H9 (cell line): Measurements from ENCODE around the gene EVC. TPM values are rescaled to one million over a fixed set of nuclear protein-coding genes. Genes with fewer than 3 reads are reported as not detected.
A peak's percentile ranks its signal among the peaks of the same experiment; 100 is the strongest.

Source experiments
- DNase-seq: peaks from one replicate; pipeline ENCODE4 v3.0.0-alpha.2; 2017
- H2AFZ ChIP-seq: one replicate; pipeline ENCODE4 v1.6.1; 2013; ENCODE audit warnings: mild to moderate bottlenecking, low read length, control low read depth, moderate library complexity
- H2AK5ac ChIP-seq: 2 replicates; pipeline ENCODE4 v1.6.1; 2013; ENCODE audit warnings: low read length, control low read depth, mixed read lengths; ENCODE audit not compliant: insufficient read length
- H2BK120ac ChIP-seq: one replicate; pipeline ENCODE4 v1.6.1; 2013; ENCODE audit warnings: low read depth, mild to moderate bottlenecking, low read length, control low read depth, inconsistent platforms; ENCODE audit not compliant: poor library complexity, severe bottlenecking
- H2BK12ac ChIP-seq: 2 replicates; pipeline ENCODE4 v1.6.1; 2013; ENCODE audit warnings: low read length, control low read depth, mixed read lengths, low read depth; ENCODE audit not compliant: insufficient read length
- H2BK15ac ChIP-seq: 2 replicates; pipeline ENCODE4 v1.6.1; 2013; ENCODE audit warnings: low read depth, low read length, control low read depth
- H2BK20ac ChIP-seq: one replicate; pipeline ENCODE4 v1.6.1; 2013; ENCODE audit warnings: low read depth, mild to moderate bottlenecking, low read length, control low read depth, inconsistent platforms; ENCODE audit not compliant: poor library complexity, severe bottlenecking
- H2BK5ac ChIP-seq: 2 replicates; pipeline ENCODE4 v1.6.1; 2013; ENCODE audit warnings: low read length, control low read depth, mixed read lengths; ENCODE audit not compliant: insufficient read length
- H3K14ac ChIP-seq: 2 replicates; pipeline ENCODE4 v1.6.1; 2013; ENCODE audit warnings: low read length, control low read depth; ENCODE audit not compliant: insufficient read depth
- H3K18ac ChIP-seq: 2 replicates; pipeline ENCODE4 v1.6.1; 2013; ENCODE audit warnings: low read depth, mild to moderate bottlenecking, mixed read lengths, low read length, control low read depth; ENCODE audit not compliant: insufficient read length
- H3K23ac ChIP-seq: 2 replicates; pipeline ENCODE4 v1.6.1; 2013; ENCODE audit warnings: low read length, control low read depth, mixed read lengths, low read depth; ENCODE audit not compliant: insufficient read length
- H3K23me2 ChIP-seq: 2 replicates; pipeline ENCODE4 v1.6.1; 2013; ENCODE audit warnings: low read depth, mild to moderate bottlenecking, mixed read lengths, low read length, control low read depth; ENCODE audit not compliant: insufficient read length, poor library complexity, severe bottlenecking
- H3K27ac ChIP-seq: 2 replicates; pipeline ENCODE4 v1.5.1; 2013; ENCODE audit warnings: low read length, control low read depth, mixed read lengths, low read depth; ENCODE audit not compliant: insufficient read length
- H3K27me3 ChIP-seq: 2 replicates; pipeline ENCODE4 v1.6.1; 2013; ENCODE audit warnings: low read length, control low read depth, inconsistent platforms; ENCODE audit not compliant: insufficient read depth
- H3K4ac ChIP-seq: 2 replicates; pipeline ENCODE4 v1.6.1; 2013; ENCODE audit warnings: low read depth, mild to moderate bottlenecking, control low read depth, inconsistent platforms, low read length, moderate library complexity
- H3K4me1 ChIP-seq: 2 replicates; pipeline ENCODE4 v1.6.1; 2013; ENCODE audit warnings: low read length, control low read depth, inconsistent platforms; ENCODE audit not compliant: insufficient read depth
- H3K4me2 ChIP-seq: 2 replicates; pipeline ENCODE4 v1.6.1; 2013; ENCODE audit warnings: low read length, control low read depth, mixed read lengths; ENCODE audit not compliant: insufficient read length, insufficient read depth
- H3K56ac ChIP-seq: 2 replicates; pipeline ENCODE4 v1.6.1; 2013; ENCODE audit warnings: low read depth, mild to moderate bottlenecking, mixed read lengths, low read length, control low read depth; ENCODE audit not compliant: insufficient read length
- H3K79me1 ChIP-seq: 2 replicates; pipeline ENCODE4 v1.6.1; 2013; ENCODE audit warnings: low read depth, mild to moderate bottlenecking, moderate library complexity, low read length, control low read depth, inconsistent platforms; ENCODE audit not compliant: insufficient read depth, poor library complexity, severe bottlenecking
- H3K79me2 ChIP-seq: 2 replicates; pipeline ENCODE4 v1.6.1; 2013; ENCODE audit warnings: low read length, control low read depth, inconsistent platforms; ENCODE audit not compliant: insufficient read depth
- H3K9ac ChIP-seq: 2 replicates; pipeline ENCODE4 v1.6.1; 2013; ENCODE audit warnings: low read length, control low read depth, mixed read lengths; ENCODE audit not compliant: insufficient read length; ENCODE audit errors: extremely low read depth
- H3K9me3 ChIP-seq: one replicate; pipeline ENCODE4 v1.6.1; 2013; ENCODE audit warnings: low read depth, low read length, inconsistent platforms; ENCODE audit not compliant: control insufficient read depth
- H3T11ph ChIP-seq: one replicate; pipeline ENCODE4 v1.6.1; 2013; ENCODE audit warnings: mild to moderate bottlenecking, low read length, control low read depth, inconsistent platforms
- H4K20me1 ChIP-seq: one replicate; pipeline ENCODE4 v1.6.1; 2013; ENCODE audit not compliant: control insufficient read depth, insufficient read length, insufficient read depth
- H4K5ac ChIP-seq: 2 replicates; pipeline ENCODE4 v1.6.1; 2013; ENCODE audit warnings: low read depth, mild to moderate bottlenecking, mixed read lengths, low read length, control low read depth; ENCODE audit not compliant: insufficient read length
- H4K8ac ChIP-seq: replicated peaks from 2 replicates; pipeline ENCODE4 v1.6.1; 2013; ENCODE audit warnings: low read length, control low read depth, mixed read lengths, low read depth; ENCODE audit not compliant: insufficient read length
- H4K91ac ChIP-seq: 2 replicates; pipeline ENCODE4 v1.6.1; 2013; ENCODE audit warnings: low read depth, mild to moderate bottlenecking, moderate library complexity, mixed read lengths, low read length, control low read depth; ENCODE audit not compliant: insufficient read length
- H3K27ac Mint-ChIP-seq, 3 experiments: 2 replicates in 2 of 3; 3 replicates in 1 of 3; pipeline ENCODE4 v1.8.0; 2020 to 2021; ENCODE audit warnings: mixed read lengths in 3 of 3, mild to moderate bottlenecking in 1 of 3, moderate library complexity in 1 of 3
- H3K27me3 Mint-ChIP-seq: 2 replicates; pipeline ENCODE4 v1.8.0; 2021; ENCODE audit warnings: low read depth, mild to moderate bottlenecking, moderate library complexity, mixed read lengths
- H3K36me3 Mint-ChIP-seq, 3 experiments: 2 replicates in 2 of 3; 3 replicates in 1 of 3; pipeline ENCODE4 v1.8.0; 2020 to 2021; ENCODE audit warnings: low read depth in 3 of 3, mixed read lengths in 3 of 3; ENCODE audit not compliant: insufficient read depth in 1 of 3
- H3K4me1 Mint-ChIP-seq, 2 experiments: 2 replicates each; pipeline ENCODE4 v1.8.0; 2020; ENCODE audit warnings: mixed read lengths in 2 of 2
- H3K4me3 Mint-ChIP-seq, 2 experiments: 2 replicates in 1 of 2; 3 replicates in 1 of 2; pipeline ENCODE4 v1.8.0; 2020 to 2021; ENCODE audit warnings: mild to moderate bottlenecking in 2 of 2, mixed read lengths in 2 of 2, moderate library complexity in 1 of 2
- H3K9me3 Mint-ChIP-seq, 2 experiments: 2 replicates in 1 of 2; 3 replicates in 1 of 2; pipeline ENCODE4 v1.8.0; 2020; ENCODE audit warnings: mild to moderate bottlenecking in 2 of 2, mixed read lengths in 2 of 2, moderate library complexity in 1 of 2
- WGBS: extraction: QIAGEN DNeasy Blood & Tissue Kit; methylation state at CpG from one replicate; pipeline ENCODE4 v1.1.7; 2013; ENCODE audit warnings: missing lambda C conversion rate, low lambda C conversion rate, mixed read lengths; ENCODE audit not compliant: insufficient read length; ENCODE audit errors: extremely low coverage; 5-methylcytosine and 5-hydroxymethylcytosine counted together
- total RNA-seq: library from RNA; stranded (reverse); gene quantifications from 2 replicates; pipeline ENCODE4 v1.2.1, GENCODE V29; 2021
- TF ChIP-seq, protein P1 (sequence below): fragments of 200-600 bp; sonication (generic); conservative IDR thresholded peaks from 3 replicates; pipeline ENCODE4 v1.8.0; 2021; ENCODE audit warnings: antibody characterized with exemption, mild to moderate bottlenecking

Gene EVC
- total RNA-seq, 1 experiment from 2014 or later = 10.1 TPM

DNA sequence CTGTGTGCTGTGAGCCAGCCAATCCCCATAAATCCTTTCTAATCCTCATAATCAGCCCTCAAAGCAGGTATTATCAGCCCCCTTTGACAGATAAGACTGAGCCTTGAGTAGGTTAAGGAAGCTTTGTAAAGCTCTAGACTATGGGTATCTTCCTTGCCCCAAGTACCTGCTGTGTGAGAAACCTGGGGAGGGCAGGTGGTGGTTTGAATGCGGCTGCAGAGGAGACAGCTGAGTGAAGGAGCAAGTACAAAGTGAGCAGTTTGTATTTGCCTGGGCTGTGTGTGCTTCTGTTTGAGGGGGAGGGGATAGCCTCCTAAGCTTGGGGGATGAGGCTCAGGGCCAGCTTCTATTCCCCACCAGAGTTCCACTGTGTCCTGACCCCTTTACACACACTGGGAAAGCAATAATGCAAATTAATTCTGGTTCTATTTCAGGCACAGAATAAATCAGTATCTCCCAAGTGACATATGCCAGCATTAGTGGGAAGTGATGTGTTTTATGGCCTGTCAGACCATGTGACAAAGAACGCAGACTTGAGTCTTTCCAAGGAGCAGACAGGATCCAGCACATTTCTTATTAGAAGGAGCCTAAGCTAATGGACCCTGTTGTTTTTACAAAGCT, 63.5 kb downstream of the EVC start:
- H3K23ac ChIP-seq = no peak overlapping the region
- no peak overlapping the region for H3K14ac ChIP-seq
- TF ChIP-seq, protein P1, sequence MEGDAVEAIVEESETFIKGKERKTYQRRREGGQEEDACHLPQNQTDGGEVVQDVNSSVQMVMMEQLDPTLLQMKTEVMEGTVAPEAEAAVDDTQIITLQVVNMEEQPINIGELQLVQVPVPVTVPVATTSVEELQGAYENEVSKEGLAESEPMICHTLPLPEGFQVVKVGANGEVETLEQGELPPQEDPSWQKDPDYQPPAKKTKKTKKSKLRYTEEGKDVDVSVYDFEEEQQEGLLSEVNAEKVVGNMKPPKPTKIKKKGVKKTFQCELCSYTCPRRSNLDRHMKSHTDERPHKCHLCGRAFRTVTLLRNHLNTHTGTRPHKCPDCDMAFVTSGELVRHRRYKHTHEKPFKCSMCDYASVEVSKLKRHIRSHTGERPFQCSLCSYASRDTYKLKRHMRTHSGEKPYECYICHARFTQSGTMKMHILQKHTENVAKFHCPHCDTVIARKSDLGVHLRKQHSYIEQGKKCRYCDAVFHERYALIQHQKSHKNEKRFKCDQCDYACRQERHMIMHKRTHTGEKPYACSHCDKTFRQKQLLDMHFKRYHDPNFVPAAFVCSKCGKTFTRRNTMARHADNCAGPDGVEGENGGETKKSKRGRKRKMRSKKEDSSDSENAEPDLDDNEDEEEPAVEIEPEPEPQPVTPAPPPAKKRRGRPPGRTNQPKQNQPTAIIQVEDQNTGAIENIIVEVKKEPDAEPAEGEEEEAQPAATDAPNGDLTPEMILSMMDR = no peak
- no peak overlapping the region for H3K18ac ChIP-seq
- H3K4ac ChIP-seq = no peak overlapping the region
- H3K27ac ChIP-seq = no peak overlapping the region
- WGBS = no CpG with 5 or more reads among the region's 2 CpGs
- no peaks in the 10 kb centered on the region for H3K79me2 ChIP-seq
- no peak overlapping the region for H3T11ph ChIP-seq
- no peak overlapping the region for H2BK15ac ChIP-seq
- H4K20me1 ChIP-seq = no peaks in the 10 kb centered on the region
- H3K4me3 Mint-ChIP-seq = no peak overlapping the region
- H3K4me1 Mint-ChIP-seq = peaks cover 21% of the 10 kb centered on the region in 2 experiments
- no peak overlapping the region for H2BK12ac ChIP-seq
- peaks cover 6% of the 10 kb centered on the region; the same call in 1 of the 2 replicates for H3K4me1 ChIP-seq
- H3K56ac ChIP-seq = no peak overlapping the region
- H3K9me3 Mint-ChIP-seq = peaks cover 31 to 33% of the 10 kb centered on the region in 2 experiments
- no peak overlapping the region for H4K5ac ChIP-seq
- no peak overlapping the region for H4K91ac ChIP-seq
- peak; percentile 15 for DNase-seq
- no peaks in the 10 kb centered on the region for H3K79me1 ChIP-seq
- no peak overlapping the region for H2BK5ac ChIP-seq
- peak overlapping the region; percentile 21 to 49 (median 23); a peak in 3 of 7 replicates for H3K27ac Mint-ChIP-seq
- peaks cover 18% of the 10 kb centered on the region for H3K9me3 ChIP-seq
- H3K4me2 ChIP-seq = no peak overlapping the region
- H4K8ac ChIP-seq = no peak overlapping the region
- H2BK20ac ChIP-seq = no peak overlapping the region
- H2AFZ ChIP-seq = no peak overlapping the region
- H3K36me3 Mint-ChIP-seq = peaks cover 48 to 52% (median 49%) of the 10 kb centered on the region in 3 experiments
- no peaks in the 10 kb centered on the region for H3K27me3 Mint-ChIP-seq
- H2BK120ac ChIP-seq = no peak overlapping the region
- H3K27me3 ChIP-seq = no peaks in the 10 kb centered on the region
- H3K9ac ChIP-seq = no peak overlapping the region
- H3K23me2 ChIP-seq = no peaks in the 10 kb centered on the region
- H2AK5ac ChIP-seq = no peak overlapping the region
